Omental fat pad (tissue), 4 donors: Measurements from ENCODE around the gene PIP4K2A. TPM values are rescaled to one million over a fixed set of nuclear protein-coding genes. Genes with fewer than 3 reads are reported as not detected.

Experiments
- ATAC-seq: fragments of 150-250 bp; one replicate; pipeline ENCODE4 v1.9.1; 2016; ENCODE audit warnings: mild to moderate bottlenecking, moderate library complexity; ENCODE audit not compliant: low FRiP score
- DNase-seq: peaks from one replicate; pipeline ENCODE4 v3.0.0-alpha.2; 2019; ENCODE audit warnings: low spot score
- total RNA-seq, 4 donors: library from RNA; depleted of rRNA; stranded (reverse); fragments of >200 nt; gene quantifications; one replicate each; pipeline ENCODE4 v1.1.0, GENCODE V29; 2016
- TF ChIP-seq, protein P1 (sequence below), 3 donors: fragments of 450-650 bp; IDR thresholded peaks; one replicate each; pipeline ENCODE4 v1.5.1; 2016 to 2017; ENCODE audit warnings: antibody characterized with exemption in 3 of 3, mild to moderate bottlenecking in 3 of 3, moderate library complexity in 2 of 3

PIP4K2A gene
- total RNA-seq, 4 donors from 2014 or later = 16.2 to 32.5 (median 30.4) TPM

DNA sequence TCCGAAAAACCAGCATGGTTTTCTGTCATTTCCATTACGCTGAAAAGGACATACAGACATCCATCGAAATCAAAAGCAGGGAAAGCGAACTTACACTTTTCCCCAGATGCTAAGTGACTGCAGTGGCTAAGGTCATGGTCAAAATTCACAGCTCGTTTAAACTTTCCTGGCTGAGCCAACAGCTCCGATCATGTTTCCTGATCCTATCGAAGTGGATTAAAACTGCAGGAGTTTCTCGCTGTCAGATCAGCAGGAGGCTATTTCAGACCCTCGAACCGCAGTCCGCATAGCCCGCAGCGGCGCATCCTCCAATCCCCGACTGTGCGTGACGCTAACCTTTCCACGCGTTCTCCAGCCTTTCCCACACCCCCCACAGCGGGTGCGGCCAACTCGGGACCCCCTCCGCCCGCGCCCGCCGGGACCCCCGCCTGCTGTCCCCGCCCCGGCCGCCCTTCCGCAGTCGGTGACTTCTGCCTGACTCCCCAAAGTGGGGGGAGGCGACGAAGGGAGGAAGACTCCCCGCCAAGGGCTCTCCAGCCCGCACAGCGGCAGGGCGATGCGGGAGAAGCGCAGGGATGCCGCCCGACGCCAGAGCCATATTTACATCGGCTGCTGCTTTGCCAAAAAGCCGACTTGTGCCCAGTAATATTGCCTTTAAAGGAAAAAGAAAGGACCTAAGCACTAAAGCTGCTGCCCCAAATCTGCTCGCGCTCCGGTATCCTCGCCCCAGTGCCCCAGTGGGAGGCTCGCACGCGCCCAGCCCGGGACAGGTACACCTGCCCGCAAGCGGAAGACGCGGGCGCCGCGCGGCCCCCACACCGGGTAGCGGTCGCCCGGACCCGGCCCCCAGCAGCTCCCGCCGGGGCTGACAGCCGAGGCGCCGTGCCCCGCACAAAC, 1.2 kb downstream of the PIP4K2A start:
- TF ChIP-seq, protein P1, sequence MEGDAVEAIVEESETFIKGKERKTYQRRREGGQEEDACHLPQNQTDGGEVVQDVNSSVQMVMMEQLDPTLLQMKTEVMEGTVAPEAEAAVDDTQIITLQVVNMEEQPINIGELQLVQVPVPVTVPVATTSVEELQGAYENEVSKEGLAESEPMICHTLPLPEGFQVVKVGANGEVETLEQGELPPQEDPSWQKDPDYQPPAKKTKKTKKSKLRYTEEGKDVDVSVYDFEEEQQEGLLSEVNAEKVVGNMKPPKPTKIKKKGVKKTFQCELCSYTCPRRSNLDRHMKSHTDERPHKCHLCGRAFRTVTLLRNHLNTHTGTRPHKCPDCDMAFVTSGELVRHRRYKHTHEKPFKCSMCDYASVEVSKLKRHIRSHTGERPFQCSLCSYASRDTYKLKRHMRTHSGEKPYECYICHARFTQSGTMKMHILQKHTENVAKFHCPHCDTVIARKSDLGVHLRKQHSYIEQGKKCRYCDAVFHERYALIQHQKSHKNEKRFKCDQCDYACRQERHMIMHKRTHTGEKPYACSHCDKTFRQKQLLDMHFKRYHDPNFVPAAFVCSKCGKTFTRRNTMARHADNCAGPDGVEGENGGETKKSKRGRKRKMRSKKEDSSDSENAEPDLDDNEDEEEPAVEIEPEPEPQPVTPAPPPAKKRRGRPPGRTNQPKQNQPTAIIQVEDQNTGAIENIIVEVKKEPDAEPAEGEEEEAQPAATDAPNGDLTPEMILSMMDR (IDR thresholded peaks at IDR 0.05) = no peak
- DNase-seq = no peak
- peak; percentile 24 for ATAC-seq

- ATAC-seq (no peak), DNase-seq (no peak)
- TF ChIP-seq, protein P1 (IDR thresholded peaks at IDR 0.05) = no peak
Measured at GRCh38 chr10:22712211-22712955, 2.0 kb downstream of the PIP4K2A start.

DNA sequence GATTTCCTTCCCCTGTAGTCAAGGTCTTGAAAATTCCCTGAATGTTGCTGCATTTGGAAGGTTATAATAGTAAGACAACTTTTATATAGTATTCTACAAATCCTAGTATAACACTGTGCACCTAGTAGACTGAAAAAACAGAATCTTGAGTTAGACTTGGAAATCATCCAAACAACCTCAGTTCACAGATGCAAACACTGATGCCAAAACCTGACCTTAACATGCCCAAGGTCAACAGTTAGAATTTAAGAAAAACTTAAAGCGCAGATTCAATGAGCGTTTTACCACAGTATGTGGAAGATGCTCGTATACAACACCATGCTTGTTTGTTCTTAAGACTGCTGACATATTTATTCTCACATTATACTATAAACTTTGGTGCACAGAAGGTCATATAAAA, 3.0 kb downstream of the PIP4K2A start:
- ATAC-seq = no peak
- TF ChIP-seq, protein P1 (IDR thresholded peaks at IDR 0.05) = no peak

DNA sequence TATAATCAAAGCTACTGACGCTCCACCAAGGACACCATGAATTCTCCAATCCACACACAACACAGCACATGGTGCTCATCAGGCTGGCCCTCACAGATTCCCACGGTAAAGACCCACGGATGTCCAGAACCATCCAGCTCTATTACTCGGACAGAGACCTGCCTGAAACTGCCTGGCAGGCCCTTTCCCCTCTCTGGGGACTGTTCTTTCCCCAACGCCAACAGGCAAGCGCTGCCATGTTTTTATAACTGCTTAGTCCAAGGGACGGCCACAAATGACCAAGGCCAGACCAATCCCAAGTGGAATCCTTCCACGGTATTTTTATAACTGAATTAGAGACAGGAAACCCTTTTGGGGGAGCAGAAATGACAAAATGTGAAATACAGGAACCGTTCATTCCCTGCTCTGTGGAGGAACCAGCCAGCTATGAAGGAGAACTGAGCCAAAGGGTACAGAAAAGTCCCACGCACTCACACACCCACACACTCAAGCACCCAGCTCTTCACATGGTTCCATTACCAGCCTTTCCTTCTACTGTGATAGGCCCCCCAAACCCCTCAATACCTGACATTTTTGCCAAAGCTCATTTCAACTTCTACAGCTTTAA, 4.1 kb downstream of the PIP4K2A start:
- DNase-seq (no peak), ATAC-seq (no peak)
- TF ChIP-seq, protein P1 (IDR thresholded peaks at IDR 0.05) = no peak

More for the DNA sequence above, 3.0 kb downstream of the PIP4K2A start:
- no peak for DNase-seq

- ATAC-seq (no peak), DNase-seq (no peak)
- TF ChIP-seq, protein P1 (IDR thresholded peaks at IDR 0.05) = no peak
Measured at GRCh38 chr10:22708772-22709171, 5.6 kb downstream of the PIP4K2A start.

DNA sequence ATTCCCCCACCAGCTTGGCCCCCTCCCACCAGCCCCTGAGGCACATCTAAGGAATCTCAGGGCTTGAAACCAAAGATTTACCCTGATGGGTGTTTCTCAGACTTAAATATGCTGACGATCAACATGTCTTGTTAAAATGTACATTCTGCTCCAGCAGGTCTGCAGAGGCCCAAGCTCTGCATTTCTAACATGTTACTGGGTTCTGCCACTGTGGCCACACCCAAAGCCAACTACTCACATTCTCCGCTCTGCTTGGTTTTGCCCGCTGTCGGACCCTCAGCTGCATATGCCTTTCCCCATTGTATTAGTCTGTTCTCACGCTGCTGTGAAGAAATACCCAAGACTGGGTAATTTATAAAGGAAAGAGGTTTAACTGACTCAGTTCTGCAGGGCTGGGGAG, 8.9 kb downstream of the PIP4K2A start:
- TF ChIP-seq, protein P1 (IDR thresholded peaks at IDR 0.05) = no peak
- ATAC-seq = no peak
- no peak for DNase-seq
